GM12875 (cell line): ENCODE measurements around the gene EYA3.
"Not testable (repeated sequence)": the region's sequence is repeated elsewhere in the genome, so short reads cannot be mapped to it uniquely, and the experiment has no call there.

Experiments
- H3K4me3 ChIP-seq: one replicate; pipeline ENCODE4 v1.5.1; 2011; ENCODE audit warnings: low read depth, low read length, control low read depth
- TF ChIP-seq, protein P1 (sequence below): IDR thresholded peaks from 2 replicates; pipeline ENCODE4 v1.5.1; 2011; ENCODE audit warnings: low read depth, mild to moderate bottlenecking, control low read depth, inconsistent platforms, low read length, moderate library complexity, borderline replicate concordance; ENCODE audit not compliant: insufficient read depth

The EYA3 gene

DNA sequence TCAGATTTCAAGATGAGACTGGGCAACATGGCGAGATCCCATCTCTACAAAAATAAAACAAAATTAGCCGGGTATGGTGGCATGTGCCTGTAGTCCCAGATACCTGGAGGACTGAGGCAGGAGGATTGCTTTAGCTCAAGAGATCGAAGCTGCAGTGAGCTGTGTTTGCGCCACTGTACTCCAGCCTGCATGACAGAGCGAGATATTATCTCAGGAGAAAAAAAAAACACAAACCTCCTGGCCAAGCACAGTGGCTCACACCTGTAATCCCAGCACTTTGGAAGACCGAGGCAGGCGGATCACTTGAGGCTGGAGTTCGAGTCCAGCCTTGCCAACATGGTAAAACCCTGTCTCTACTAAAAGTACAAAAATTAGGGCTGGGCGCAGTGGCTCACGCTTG lies 85.8 kb downstream of the EYA3 start:
- TF ChIP-seq, protein P1, sequence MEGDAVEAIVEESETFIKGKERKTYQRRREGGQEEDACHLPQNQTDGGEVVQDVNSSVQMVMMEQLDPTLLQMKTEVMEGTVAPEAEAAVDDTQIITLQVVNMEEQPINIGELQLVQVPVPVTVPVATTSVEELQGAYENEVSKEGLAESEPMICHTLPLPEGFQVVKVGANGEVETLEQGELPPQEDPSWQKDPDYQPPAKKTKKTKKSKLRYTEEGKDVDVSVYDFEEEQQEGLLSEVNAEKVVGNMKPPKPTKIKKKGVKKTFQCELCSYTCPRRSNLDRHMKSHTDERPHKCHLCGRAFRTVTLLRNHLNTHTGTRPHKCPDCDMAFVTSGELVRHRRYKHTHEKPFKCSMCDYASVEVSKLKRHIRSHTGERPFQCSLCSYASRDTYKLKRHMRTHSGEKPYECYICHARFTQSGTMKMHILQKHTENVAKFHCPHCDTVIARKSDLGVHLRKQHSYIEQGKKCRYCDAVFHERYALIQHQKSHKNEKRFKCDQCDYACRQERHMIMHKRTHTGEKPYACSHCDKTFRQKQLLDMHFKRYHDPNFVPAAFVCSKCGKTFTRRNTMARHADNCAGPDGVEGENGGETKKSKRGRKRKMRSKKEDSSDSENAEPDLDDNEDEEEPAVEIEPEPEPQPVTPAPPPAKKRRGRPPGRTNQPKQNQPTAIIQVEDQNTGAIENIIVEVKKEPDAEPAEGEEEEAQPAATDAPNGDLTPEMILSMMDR = no peak
- no peak overlapping the region for H3K4me3 ChIP-seq

GRCh38 chr1:27999055-27999454 lies 89.4 kb downstream of the EYA3 start:
- TF ChIP-seq, protein P1 = no peak
- H3K4me3 ChIP-seq = no peak overlapping the region

GRCh38 chr1:27994526-27994925 lies 93.9 kb downstream of the EYA3 start:
- H3K4me3 ChIP-seq = not testable (repeated sequence)

GRCh38 chr1:27994060-27994459 lies 94.3 kb downstream of the EYA3 start:
- no peak overlapping the region for H3K4me3 ChIP-seq
- TF ChIP-seq, protein P1 = no peak

GRCh38 chr1:27993241-27993640 lies 95.2 kb downstream of the EYA3 start:
- TF ChIP-seq, protein P1 = no peak

DNA sequence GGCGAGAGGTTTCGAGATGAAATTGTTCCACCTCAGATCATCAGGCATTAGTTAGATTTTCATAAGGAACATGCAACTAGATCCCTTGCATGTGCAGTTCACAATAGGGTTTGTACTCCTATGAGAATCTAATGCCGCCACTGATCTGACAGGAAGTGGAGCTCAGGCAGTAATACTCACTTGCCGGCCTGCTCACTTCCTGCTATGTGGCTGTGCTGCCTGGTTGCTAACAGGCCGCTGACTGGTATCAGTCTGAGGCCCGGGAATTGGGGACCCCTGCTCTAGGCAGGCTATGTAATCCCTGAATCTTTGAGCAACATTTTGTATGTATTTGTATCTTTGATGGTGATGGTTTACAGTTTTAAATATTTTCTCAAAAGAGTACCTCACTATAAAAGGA lies 96.1 kb downstream of the EYA3 start:
- no peak overlapping the region for H3K4me3 ChIP-seq
- TF ChIP-seq, protein P1 = no peak

More at GRCh38 chr1:27993241-27993640, 95.2 kb downstream of the EYA3 start:
- no peak overlapping the region for H3K4me3 ChIP-seq

DNA sequence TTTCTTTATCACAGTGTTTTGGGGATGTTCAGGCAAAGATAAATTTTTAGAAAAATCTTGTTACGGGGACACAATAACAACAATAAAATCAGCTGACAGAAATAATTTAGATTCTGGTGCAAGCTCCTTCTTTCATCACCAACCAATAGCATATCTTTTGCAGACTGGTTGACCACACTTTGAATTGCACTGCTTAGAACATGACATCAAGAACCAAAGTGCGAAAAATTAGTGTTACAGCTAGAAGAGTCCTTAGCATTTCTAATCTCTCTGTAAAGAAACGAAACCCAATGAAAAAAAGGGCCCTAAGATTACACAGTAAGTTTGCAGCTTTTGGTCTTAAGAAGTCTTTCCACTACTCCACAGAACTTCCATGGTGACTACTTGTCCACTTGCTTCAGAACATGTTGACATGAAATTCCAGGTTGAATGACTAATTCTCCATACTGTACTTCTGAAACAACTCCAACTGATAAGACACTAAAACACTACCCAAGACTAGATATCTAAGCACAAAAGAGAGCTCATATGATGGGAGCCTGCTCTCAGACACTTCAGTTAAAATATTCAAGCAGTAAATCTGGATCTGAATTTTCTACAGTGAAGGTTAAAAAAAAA lies 97.4 kb downstream of the EYA3 start:
- TF ChIP-seq, protein P1 = no peak

More for the DNA sequence above, 97.4 kb downstream of the EYA3 start:
- no peak overlapping the region for H3K4me3 ChIP-seq
